WTC11 (cell line): ENCODE data around the gene PRR12.

Experiments used
- CTCF ChIP-seq: fragments of 200-600 bp; IDR thresholded peaks from 2 replicates; pipeline ENCODE4 v1.8.0; 2022; ENCODE audit warnings: antibody characterized with exemption
- HMGA2 ChIP-seq: fragments of 250-450 bp; sonication (Bioruptor Pico); IDR thresholded peaks from 2 replicates; pipeline ENCODE4 v1.4.0; 2021; ENCODE audit warnings: mild to moderate bottlenecking, moderate library complexity
- NR2C2 ChIP-seq: sonication (generic); formaldehyde crosslinking; IDR thresholded peaks from 2 replicates; pipeline ENCODE4 v1.8.0; 2022; ENCODE audit warnings: mild to moderate bottlenecking, missing genetic modification reagents
- ZNF423 ChIP-seq: fragments of 250-450 bp; sonication (Bioruptor Pico); IDR thresholded peaks from 2 replicates; pipeline ENCODE4 v2.1.2; 2022; ENCODE audit warnings: mild to moderate bottlenecking, moderate library complexity

GRCh38 chr19:49570997-49571676 lies 19.8 kb upstream of the PRR12 start:
- TF ChIP-seq NR2C2 (CRISPR knock-in tag) (no peak), CTCF (no peak), HMGA2 (no peak), ZNF423 (CRISPR knock-in tag) (no peak)
